Mesenchymal stem cell (in vitro differentiated cells and primary cell): Measurements from ENCODE around the gene VCP.

ENCODE experiments used
- DNase-seq: peaks from one replicate; pipeline ENCODE4 v3.0.0-alpha.2; 2013
- H2AFZ ChIP-seq: one replicate; pipeline ENCODE4 v1.6.1; 2013; ENCODE audit warnings: low read depth, mild to moderate bottlenecking, control low read depth, inconsistent platforms, low read length, moderate library complexity
- H2AK5ac ChIP-seq: 2 replicates; pipeline ENCODE4 v1.6.1; 2013; ENCODE audit warnings: low read length, moderate library complexity, mild to moderate bottlenecking, inconsistent platforms; ENCODE audit not compliant: severe bottlenecking
- H2BK120ac ChIP-seq: one replicate; pipeline ENCODE4 v1.6.1; 2013; ENCODE audit warnings: low read depth, mild to moderate bottlenecking, inconsistent platforms, low read length, moderate library complexity
- H2BK12ac ChIP-seq, 2 experiments: one replicate each; pipeline ENCODE4 v1.6.1; 2013; ENCODE audit warnings: inconsistent platforms in 2 of 2, low read length in 2 of 2, mild to moderate bottlenecking in 2 of 2, moderate library complexity in 2 of 2, control low read depth in 1 of 2
- H2BK15ac ChIP-seq: one replicate; pipeline ENCODE4 v1.6.1; 2013; ENCODE audit warnings: mild to moderate bottlenecking, low read depth, inconsistent platforms; ENCODE audit not compliant: poor library complexity, severe bottlenecking
- H2BK5ac ChIP-seq: 2 replicates; pipeline ENCODE4 v1.6.1; 2013; ENCODE audit warnings: low read depth, mild to moderate bottlenecking, low read length, control low read depth, inconsistent platforms; ENCODE audit not compliant: poor library complexity, severe bottlenecking
- H3K14ac ChIP-seq, 2 experiments: one replicate each; pipeline ENCODE4 v1.6.1; 2013; ENCODE audit warnings: inconsistent platforms in 2 of 2, low read length in 2 of 2, control low read depth in 1 of 2, mild to moderate bottlenecking in 1 of 2, moderate library complexity in 1 of 2
- H3K18ac ChIP-seq, 2 experiments: one replicate each; pipeline ENCODE4 v1.6.1; 2013; ENCODE audit warnings: inconsistent platforms in 2 of 2, low read length in 2 of 2, control low read depth in 1 of 2, low read depth in 1 of 2, mild to moderate bottlenecking in 1 of 2
- H3K23ac ChIP-seq, 2 experiments: one replicate each; pipeline ENCODE4 v1.6.1; 2013; ENCODE audit warnings: inconsistent platforms in 2 of 2, low read length in 2 of 2, mild to moderate bottlenecking in 2 of 2, moderate library complexity in 2 of 2, control low read depth in 1 of 2
- H3K27ac ChIP-seq: 2 replicates; pipeline ENCODE4 v1.5.1; 2013; ENCODE audit warnings: mild to moderate bottlenecking, moderate library complexity, low read length, control low read depth, inconsistent platforms; ENCODE audit not compliant: poor library complexity, severe bottlenecking
- H3K27me3 ChIP-seq, 2 experiments: 2 replicates each; pipeline versions ENCODE4 v1.6.1 to v1.7.0; 2013; ENCODE audit warnings: low read length in 2 of 2, mild to moderate bottlenecking in 2 of 2, moderate library complexity in 2 of 2, control low read depth in 1 of 2, inconsistent platforms in 1 of 2; ENCODE audit not compliant: control insufficient read depth in 1 of 2, insufficient read depth in 1 of 2
- H3K36me3 ChIP-seq, 2 experiments: 2 replicates each; pipeline versions ENCODE4 v1.6.1 to v1.7.0; 2013; ENCODE audit warnings: low read length in 2 of 2, control low read depth in 1 of 2, inconsistent platforms in 1 of 2, low read depth in 1 of 2, mild to moderate bottlenecking in 1 of 2; ENCODE audit not compliant: insufficient read depth in 2 of 2, control insufficient read depth in 1 of 2
- H3K4ac ChIP-seq, 2 experiments: one replicate each; pipeline ENCODE4 v1.6.1; 2013; ENCODE audit warnings: inconsistent platforms in 2 of 2, low read length in 2 of 2, mild to moderate bottlenecking in 2 of 2, moderate library complexity in 2 of 2, control low read depth in 1 of 2, low read depth in 1 of 2
- H3K4me1 ChIP-seq: 2 replicates; pipeline ENCODE4 v1.6.1; 2013; ENCODE audit warnings: low read depth, low read length, control low read depth; ENCODE audit not compliant: control insufficient read depth, insufficient read depth
- H3K4me2 ChIP-seq: 2 replicates; pipeline ENCODE4 v1.6.1; 2013; ENCODE audit warnings: low read length, mild to moderate bottlenecking, inconsistent platforms; ENCODE audit not compliant: poor library complexity, severe bottlenecking
- H3K4me3 ChIP-seq, 2 experiments: 2 replicates each; pipeline versions ENCODE4 v1.5.1 to v1.7.0; 2013; ENCODE audit warnings: low read length in 2 of 2, mild to moderate bottlenecking in 2 of 2, control low read depth in 1 of 2, low read depth in 1 of 2; ENCODE audit not compliant: insufficient read depth in 1 of 2
- H3K79me1 ChIP-seq: replicated peaks from 2 replicates; pipeline ENCODE4 v1.6.1; 2013; ENCODE audit warnings: mild to moderate bottlenecking, control low read depth, low read length, inconsistent platforms; ENCODE audit not compliant: poor library complexity, severe bottlenecking
- H3K9ac ChIP-seq: 2 replicates; pipeline ENCODE4 v1.7.0; 2013; ENCODE audit warnings: mild to moderate bottlenecking, low read length, moderate library complexity
- H3K9me3 ChIP-seq: 2 replicates; pipeline ENCODE4 v1.7.0; 2013; ENCODE audit warnings: mild to moderate bottlenecking, low read length; ENCODE audit not compliant: control insufficient read depth
- H4K8ac ChIP-seq: one replicate; pipeline ENCODE4 v1.6.1; 2013; ENCODE audit warnings: inconsistent platforms, mild to moderate bottlenecking, low read length, moderate library complexity
- H4K91ac ChIP-seq: one replicate; pipeline ENCODE4 v1.6.1; 2013; ENCODE audit warnings: mild to moderate bottlenecking, low read length, inconsistent platforms
- WGBS: methylation state at CpG from one replicate; pipeline ENCODE4 v1.1.7; 2013; ENCODE audit warnings: mixed read lengths; 5-methylcytosine and 5-hydroxymethylcytosine counted together

The VCP gene

DNA sequence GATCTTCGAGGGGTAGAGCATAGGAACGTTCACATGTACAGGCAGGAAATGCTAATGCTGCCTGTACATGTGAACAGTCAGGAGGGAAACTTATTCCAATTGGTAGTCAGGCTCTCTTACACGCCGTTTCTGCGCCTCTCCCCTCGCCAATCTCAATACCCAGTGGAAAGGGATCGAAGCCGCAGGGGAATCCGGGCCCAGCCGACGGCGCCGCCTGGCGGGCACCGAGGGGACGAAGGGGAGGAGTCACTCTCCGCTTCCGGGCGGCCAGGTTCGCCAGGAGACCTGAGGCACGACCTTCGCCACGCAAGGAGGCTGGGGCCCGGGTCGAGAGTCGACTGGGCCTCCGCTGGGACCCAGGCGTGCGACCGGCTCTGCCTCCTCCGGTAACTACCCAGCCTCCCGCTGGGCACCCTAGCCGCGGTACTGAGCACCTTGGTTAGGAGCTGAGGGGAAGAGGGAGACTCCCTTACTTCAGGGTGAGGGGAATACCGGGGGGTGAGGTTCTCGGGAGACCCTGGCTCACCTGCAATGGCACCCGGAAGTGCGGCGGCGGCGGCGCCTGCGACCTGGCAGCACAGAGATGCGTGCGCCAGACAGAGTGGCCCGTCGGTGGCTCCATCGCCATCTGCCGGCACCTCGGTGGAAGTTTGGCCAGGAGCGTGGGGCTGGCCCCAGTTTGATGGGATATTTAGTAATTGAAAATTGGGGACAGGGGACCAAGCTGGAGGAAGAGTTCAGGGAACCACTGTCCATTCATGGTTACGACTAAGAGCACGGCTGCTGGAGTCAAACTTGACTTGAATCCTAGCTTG lies 23.8 kb upstream of the VCP start, which contains the start of gene PIGO:
Gene PIGO (minus strand): TSS at position 557 of the 815 bp plus-strand sequence. CDS start 1,026 bp downstream, outside the sequence.
- H3K23ac ChIP-seq = peak within 1 kb of the TSS in 1 of 2 experiments; percentile 75
- peak within 1 kb of the TSS; percentile 82 for H2AK5ac ChIP-seq
- H3K27ac ChIP-seq = peak within 1 kb of the TSS; percentile 96
- H2AFZ ChIP-seq = peak within 1 kb of the TSS; percentile 77
- peak within 1 kb of the TSS; percentile 100 for H3K9ac ChIP-seq
- H3K14ac ChIP-seq = peak within 1 kb of the TSS in 1 of 2 experiments; percentile 96
- peaks cover 52% of the 10 kb centered on the region for H3K79me1 ChIP-seq
- peak within 1 kb of the TSS; percentile 91 for H2BK120ac ChIP-seq
- peak within 1 kb of the TSS; percentile 91 to 99 for H3K4me3 ChIP-seq
- WGBS = 2% methylated on average over 48 of the region's 53 CpGs
- H4K8ac ChIP-seq = peak within 1 kb of the TSS; percentile 100
- H3K4ac ChIP-seq = peak within 1 kb of the TSS; percentile 72 to 98
- H3K4me1 ChIP-seq = peaks cover 10% of the 10 kb centered on the region
- H3K36me3 ChIP-seq = peaks cover 49 to 59% of the 10 kb centered on the region in 2 experiments
- peak within 1 kb of the TSS; percentile 62 for H2BK15ac ChIP-seq
- peak within 1 kb of the TSS; percentile 91 to 97 for H3K18ac ChIP-seq
- peak within 1 kb of the TSS; percentile 79 for H3K4me2 ChIP-seq
- no peaks in the 10 kb centered on the region for H3K9me3 ChIP-seq
- H4K91ac ChIP-seq = peak within 1 kb of the TSS; percentile 98
- peak; percentile 86 for DNase-seq
- H2BK12ac ChIP-seq = peak within 1 kb of the TSS in 1 of 2 experiments; percentile 69
- H2BK5ac ChIP-seq = peak within 1 kb of the TSS; percentile 49
- no peaks in the 10 kb centered on the region for H3K27me3 ChIP-seq

- Histone ChIP-seq H3K14ac (no peak overlapping the region), H2BK120ac (no peak overlapping the region), H2BK5ac (no peak overlapping the region), H3K9me3 (no peaks in the 10 kb centered on the region), H2BK15ac (no peak overlapping the region), H3K18ac (no peak overlapping the region), H3K23ac (no peak overlapping the region), H2AK5ac (no peak overlapping the region), H4K91ac (no peak overlapping the region), H3K27me3 (no peaks in the 10 kb centered on the region), H3K4me2 (no peak overlapping the region), H3K36me3 (peaks cover 62 to 78% of the 10 kb centered on the region in 2 experiments), H2AFZ (no peak overlapping the region), H4K8ac (no peak overlapping the region), H3K27ac (no peak overlapping the region), H2BK12ac (no peak overlapping the region), H3K79me1 (peaks cover 41% of the 10 kb centered on the region), H3K9ac (no peak overlapping the region), H3K4me1 (peaks cover 10% of the 10 kb centered on the region), H3K4me3 (no peak overlapping the region), H3K4ac (no peak overlapping the region)
- WGBS = 98% methylated on average over 17 of the region's 17 CpGs
- DNase-seq = no peak
These were observed 19.1 kb upstream of the VCP start for GRCh38 chr9:35091536-35091935.

DNA sequence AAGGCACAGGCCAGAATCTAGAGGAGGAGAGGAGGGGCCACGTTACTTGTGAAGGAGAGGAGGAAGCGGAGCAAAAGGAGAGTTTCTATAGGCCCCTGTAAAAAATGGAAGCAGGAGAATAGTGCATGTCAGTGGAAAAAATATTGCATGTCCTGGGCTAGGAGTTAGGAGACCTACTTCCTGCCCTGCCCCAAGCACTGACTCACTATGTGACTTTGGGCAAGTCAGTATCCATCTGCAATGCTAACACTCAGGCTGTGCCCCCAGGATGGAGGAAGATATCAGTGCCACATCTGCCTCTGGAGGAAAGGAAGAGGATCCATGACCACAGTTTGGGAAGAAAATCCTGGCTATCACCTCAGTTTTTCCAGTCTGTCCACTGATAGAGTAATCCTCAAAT lies 17.0 kb upstream of the VCP start:
- WGBS = 92% methylated on average over 2 of the region's 2 CpGs

GRCh38 chr9:35085078-35085477 lies 12.7 kb upstream of the VCP start:
- Histone ChIP-seq H2BK15ac (no peak overlapping the region), H2BK120ac (no peak overlapping the region)

More for the DNA sequence above, 17.0 kb upstream of the VCP start:
- Histone ChIP-seq H3K9ac (no peak overlapping the region), H2BK12ac (no peak overlapping the region), H3K9me3 (no peaks in the 10 kb centered on the region), H3K36me3 (peaks cover 57 to 71% of the 10 kb centered on the region in 2 experiments), H2BK120ac (no peak overlapping the region), H2BK15ac (no peak overlapping the region), H3K14ac (no peak overlapping the region), H3K27me3 (no peaks in the 10 kb centered on the region), H3K23ac (no peak overlapping the region), H2AFZ (no peak overlapping the region), H4K91ac (no peak overlapping the region), H3K4me1 (no peaks in the 10 kb centered on the region), H3K4me2 (no peak overlapping the region), H3K27ac (no peak overlapping the region), H3K18ac (no peak overlapping the region), H2BK5ac (no peak overlapping the region), H4K8ac (no peak overlapping the region), H3K4ac (no peak overlapping the region), H3K79me1 (peaks cover 29% of the 10 kb centered on the region), H3K4me3 (no peak overlapping the region), H2AK5ac (no peak overlapping the region)
- DNase-seq = no peak

More at GRCh38 chr9:35085078-35085477, 12.7 kb upstream of the VCP start:
- Histone ChIP-seq H2BK12ac (no peak overlapping the region), H3K27ac (no peak overlapping the region), H3K4me3 (no peak overlapping the region), H4K91ac (no peak overlapping the region), H3K36me3 (peaks cover 20 to 29% of the 10 kb centered on the region in 2 experiments), H3K79me1 (peaks cover 1% of the 10 kb centered on the region), H3K18ac (no peak overlapping the region), H4K8ac (no peak overlapping the region), H3K9me3 (no peaks in the 10 kb centered on the region), H3K4ac (no peak overlapping the region), H3K23ac (no peak overlapping the region), H3K9ac (no peak overlapping the region), H2BK5ac (no peak overlapping the region), H2AFZ (no peak overlapping the region), H3K4me1 (no peaks in the 10 kb centered on the region), H3K27me3 (no peaks in the 10 kb centered on the region), H3K14ac (no peak overlapping the region), H3K4me2 (no peak overlapping the region), H2AK5ac (no peak overlapping the region)
- 95% methylated on average over 2 of the region's 2 CpGs for WGBS
- no peak for DNase-seq
